Measurements from ENCODE around the gene FAM181B. TPM values are rescaled to one million over a fixed set of nuclear protein-coding genes. Genes with fewer than 3 reads are reported as not detected.

FAM181B gene
- total RNA-seq (under 1 TPM; 0.08 to 0.11 TPM), total RNA-seq (0 to 0.75 (median 0) reads per million in 172 experiments)
- 0.05 TPM for polyA plus RNA-seq (2013, experiment 1 of 2)
- polyA plus RNA-seq (2013, experiment 2 of 2) = 0.01 TPM

DNA sequence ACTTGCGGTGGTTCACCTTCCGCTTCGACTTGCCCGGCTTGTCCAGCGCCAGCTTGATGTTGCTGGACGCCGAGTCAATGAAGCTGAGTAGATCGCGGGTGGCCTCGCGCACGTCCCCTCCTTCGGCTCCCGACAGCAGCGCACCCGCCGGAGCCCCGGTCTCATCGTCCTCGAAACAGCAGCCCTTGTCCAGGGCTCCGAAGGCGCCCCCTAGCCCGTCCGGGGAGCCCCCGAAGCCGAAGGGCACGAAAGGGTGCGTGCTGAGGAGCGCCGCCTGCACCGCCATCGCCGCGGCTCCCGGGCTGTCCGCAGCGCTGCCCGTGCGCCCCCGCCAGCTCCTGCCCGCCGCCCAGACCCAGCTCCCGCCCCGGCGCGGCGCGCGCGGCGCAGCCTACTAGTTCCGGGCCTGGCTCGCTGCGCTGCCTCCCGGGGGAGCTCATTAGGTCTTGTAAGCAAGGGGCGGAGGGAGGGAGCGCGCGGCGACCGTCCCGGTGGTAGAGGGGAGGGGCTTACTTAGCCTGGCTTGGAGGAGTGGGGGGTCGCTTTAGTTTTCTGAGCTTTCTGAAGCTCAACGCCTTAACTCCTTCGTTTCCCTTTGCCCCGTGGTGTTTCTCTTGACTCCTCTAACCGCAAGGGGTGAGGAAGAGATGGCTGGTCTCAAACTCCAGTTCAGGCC lies at the start of gene FAM181B:
FAM181B (minus strand) TSS at position 421 of the 676 bp plus-strand sequence; CDS start at position 286, 135 bp downstream.
- ChIA-PET CTCF (no interaction called here), POLR2A (interaction anchor here (1.0 to 1.9 kb wide), 4 partner anchors 17 to 423 kb away, joined by 3 to 9 read pairs (median 6); partner anchors contain the start of genes PCF11 and PRCP)
- Mint-ChIP-seq H3K4me3 (peak within 1 kb of the TSS; percentile 55), H3K9me3 (no peaks in the 10 kb centered on the region), H3K27me3 (peaks cover 84% of the 10 kb centered on the region), H3K27ac (no peak within 1 kb of the TSS), H3K4me1 (ENCODE audit: low read depth) (peaks cover 26% of the 10 kb centered on the region), H3K36me3 (ENCODE audit: low read depth) (no peaks in the 10 kb centered on the region)
- DNase-seq = peak in 11 of 14 experiments; percentile 11 to 57 (median 23)
- peaks cover 15% of the 10 kb centered on the region for H3K4me1 ChIP-seq (ENCODE audit: insufficient read depth, low read length)
- no peak for TF ChIP-seq CTCF (IDR thresholded peaks at IDR 0.05)
- H3K9me3 ChIP-seq (ENCODE audit: control insufficient read depth in 1 of 2, insufficient read depth in 1 of 2, low read length in 2 of 2) = peaks cover 0 to 16% of the 10 kb centered on the region in 2 experiments
- peak; percentile 76 for ATAC-seq (ENCODE audit: poor library complexity)
- no peak within 1 kb of the TSS for H3K27ac ChIP-seq (ENCODE audit: low read depth in 1 of 2, low read length in 2 of 2)
- peak within 1 kb of the TSS; percentile 50 for H3K4me3 ChIP-seq (ENCODE audit: low read length)
- H3K36me3 ChIP-seq (ENCODE audit: insufficient read depth, low read length) = no peaks in the 10 kb centered on the region
- intact Hi-C loops (cut with DNase I, micrococcal nuclease) = no loop called here
- peaks cover 38 to 47% of the 10 kb centered on the region in 2 experiments for H3K27me3 ChIP-seq (ENCODE audit: control insufficient read depth in 1 of 2, insufficient read depth in 2 of 2, low read length in 2 of 2)

DNA sequence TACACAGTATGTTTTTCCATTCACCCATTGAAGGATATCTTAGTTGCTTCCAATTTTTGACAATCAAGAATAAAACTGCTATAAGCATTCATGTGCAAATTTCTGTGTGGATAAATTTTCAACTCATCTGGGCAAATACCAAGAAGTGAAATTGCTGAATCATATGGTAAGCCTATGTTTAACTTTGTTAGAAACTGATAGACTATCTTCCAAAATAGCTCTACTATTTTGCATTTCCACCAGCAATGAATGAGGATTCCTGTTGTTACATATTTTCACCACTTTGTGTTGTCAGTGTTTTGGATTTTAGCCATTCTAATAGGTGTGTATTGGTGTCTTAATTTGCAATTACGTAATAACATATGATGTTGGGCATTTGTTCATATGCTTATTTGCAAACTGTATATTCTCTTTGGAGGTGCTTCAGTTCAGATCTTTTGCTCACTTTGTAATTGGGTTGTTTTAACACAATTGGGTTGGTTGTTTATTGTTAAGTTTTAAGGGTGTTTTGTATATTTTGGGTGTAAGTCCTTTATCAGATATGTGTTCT lies 49.2 kb upstream of the FAM181B start:
- no peaks in the 10 kb centered on the region for H3K36me3 Mint-ChIP-seq (ENCODE audit: low read depth)
- ChIA-PET CTCF (no interaction called here), POLR2A (no interaction called here)
- Histone ChIP-seq H3K4me3 (ENCODE audit: low read length) (no peak overlapping the region), H3K27ac (ENCODE audit: low read depth in 1 of 2, low read length in 2 of 2) (no peak overlapping the region), H3K9me3 (ENCODE audit: control insufficient read depth in 1 of 2, insufficient read depth in 1 of 2, low read length in 2 of 2) (no peaks in the 10 kb centered on the region), H3K27me3 (ENCODE audit: control insufficient read depth in 1 of 2, insufficient read depth in 2 of 2, low read length in 2 of 2) (no peaks in the 10 kb centered on the region), H3K4me1 (ENCODE audit: insufficient read depth, low read length) (no peaks in the 10 kb centered on the region), H3K36me3 (ENCODE audit: insufficient read depth, low read length) (no peaks in the 10 kb centered on the region)
- no peak overlapping the region for H3K4me3 Mint-ChIP-seq
- no peak overlapping the region for H3K27ac Mint-ChIP-seq
- H3K4me1 Mint-ChIP-seq (ENCODE audit: low read depth) = no peaks in the 10 kb centered on the region
- H3K27me3 Mint-ChIP-seq = peaks cover 12% of the 10 kb centered on the region
- no peak for ATAC-seq (ENCODE audit: poor library complexity)
- no peak for DNase-seq
- H3K9me3 Mint-ChIP-seq = peaks cover 7% of the 10 kb centered on the region
- intact Hi-C loops (cut with DNase I, micrococcal nuclease) = no loop called here
- TF ChIP-seq CTCF (IDR thresholded peaks at IDR 0.05) = no peak

DNA sequence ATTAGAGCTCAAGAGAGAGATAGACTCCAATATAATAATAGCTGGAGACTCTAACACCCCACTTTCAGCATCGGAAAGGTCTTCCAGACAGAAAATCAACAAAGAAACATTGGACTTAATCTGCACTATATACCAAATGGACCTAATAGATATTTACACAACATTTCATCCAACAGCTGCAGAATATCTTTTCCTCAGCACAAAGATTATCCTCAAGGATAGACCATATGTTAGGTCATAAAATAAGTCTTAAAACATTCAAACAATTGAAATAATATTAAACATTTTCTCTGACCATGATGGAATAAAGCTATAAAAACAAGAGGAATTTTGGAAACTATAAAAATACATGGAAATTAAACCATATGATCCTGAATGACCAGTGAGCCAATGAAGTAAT lies 45.1 kb upstream of the FAM181B start:
- Mint-ChIP-seq H3K9me3 (peaks cover 13% of the 10 kb centered on the region), H3K27me3 (peaks cover 8% of the 10 kb centered on the region), H3K27ac (no peak overlapping the region), H3K4me3 (no peak overlapping the region), H3K36me3 (ENCODE audit: low read depth) (no peaks in the 10 kb centered on the region), H3K4me1 (ENCODE audit: low read depth) (no peaks in the 10 kb centered on the region)
- TF ChIP-seq CTCF (IDR thresholded peaks at IDR 0.05) = no peak
- ChIA-PET CTCF (no interaction called here), POLR2A (no interaction called here)
- H3K9me3 ChIP-seq (ENCODE audit: control insufficient read depth in 1 of 2, insufficient read depth in 1 of 2, low read length in 2 of 2) = peaks cover 3 to 5% of the 10 kb centered on the region in 2 experiments
- no peak overlapping the region for H3K27ac ChIP-seq (ENCODE audit: low read depth in 1 of 2, low read length in 2 of 2)
- intact Hi-C loops (cut with DNase I, micrococcal nuclease) = no loop called here
- DNase-seq (no peak), ATAC-seq (ENCODE audit: poor library complexity) (no peak)
- H3K4me1 ChIP-seq (ENCODE audit: insufficient read depth, low read length) = no peaks in the 10 kb centered on the region
- H3K4me3 ChIP-seq (ENCODE audit: low read length) = no peak overlapping the region
- H3K36me3 ChIP-seq (ENCODE audit: insufficient read depth, low read length) = no peaks in the 10 kb centered on the region
- peaks cover 0 to 5% of the 10 kb centered on the region in 2 experiments for H3K27me3 ChIP-seq (ENCODE audit: control insufficient read depth in 1 of 2, insufficient read depth in 2 of 2, low read length in 2 of 2)
